Esophagus muscularis mucosa (tissue), 4 donors: Measurements from ENCODE around the gene TMEM131. TPM values are rescaled to one million over a fixed set of nuclear protein-coding genes. Genes with fewer than 3 reads are reported as not detected.
"Not testable (repeated sequence)": the region's sequence is repeated elsewhere in the genome, so short reads cannot be mapped to it uniquely, and the experiment has no call there.

ENCODE experiments used
- DNase-seq: peaks from one replicate; pipeline ENCODE4 v3.0.0-alpha.2; 2017; ENCODE audit errors: extremely low spot score
- H3K27ac ChIP-seq, 4 donors: fragments of 200-600 bp; sonication (generic); replicated peaks in 1 of 4; 1 replicate in 3 of 4; 2 replicates in 1 of 4; pipeline ENCODE4 v1.5.1; 2016 to 2019; ENCODE audit warnings: mild to moderate bottlenecking in 1 of 4
- H3K27me3 ChIP-seq, 4 donors: fragments of 200-600 bp; sonication (generic); one replicate each; pipeline versions ENCODE4 v1.5.1 to v1.6.0; 2016 to 2019
- H3K36me3 ChIP-seq, 4 donors: fragments of 200-600 bp; sonication (generic); one replicate each; pipeline ENCODE4 v1.5.1; 2016 to 2019
- H3K4me1 ChIP-seq, 4 donors: fragments of 200-600 bp; sonication (generic); one replicate each; pipeline ENCODE4 v1.5.1; 2016 to 2019
- H3K4me3 ChIP-seq, 4 donors: fragments of 200-600 bp; sonication (generic); 1 replicate in 2 of 4; 2 replicates in 2 of 4; pipeline ENCODE4 v1.5.1; 2016 to 2019; ENCODE audit warnings: mild to moderate bottlenecking in 4 of 4, moderate library complexity in 1 of 4
- H3K9me3 ChIP-seq, 4 donors: fragments of 200-600 bp; sonication (generic); 1 replicate in 3 of 4; 2 replicates in 1 of 4; pipeline ENCODE4 v1.5.1; 2016 to 2019
- EP300 ChIP-seq: sonication (generic); formaldehyde crosslinking; IDR thresholded peaks from one replicate; pipeline ENCODE4 v1.6.1; 2017; ENCODE audit warnings: antibody characterized with exemption
- POLR2A ChIP-seq: fragments of 450-650 bp; IDR thresholded peaks from one replicate; pipeline ENCODE4 v1.6.1; 2017; ENCODE audit warnings: antibody characterized with exemption, moderate library complexity, mild to moderate bottlenecking, low read depth
- POLR2AphosphoS5 ChIP-seq, 2 donors: sonication (generic); formaldehyde crosslinking; IDR thresholded peaks; one replicate each; pipeline ENCODE4 v1.6.1; 2017; ENCODE audit warnings: antibody characterized with exemption in 2 of 2
- WGBS: methylation state at CpG from one replicate; pipeline ENCODE4 v1.1.5; 2018; 5-methylcytosine and 5-hydroxymethylcytosine counted together
- intact Hi-C: fragments of 100-400 bp; cut with DNase I; formaldehyde crosslinking; loops from one replicate; pipeline ENCODE4 v1.15.1; 2023
- total RNA-seq, 4 donors: library from RNA; depleted of rRNA; stranded (reverse); fragments of >200 nt; gene quantifications; one replicate each; pipeline versions ENCODE4 v1.1.0 to v1.2.1, GENCODE V29; 2016
- TF ChIP-seq, protein P1 (sequence below), 3 experiments: fragments of 200-600 bp in 2 of 3; fragments of 450-650 bp in 1 of 3; sonication (generic) in 2 of 3; IDR thresholded peaks; one replicate each; pipeline ENCODE4 v1.5.1; 2017 to 2019; ENCODE audit warnings: antibody characterized with exemption in 3 of 3, mild to moderate bottlenecking in 2 of 3, moderate library complexity in 1 of 3

The TMEM131 gene
- total RNA-seq, 4 donors from 2014 or later, result 23.9 to 34.1 (median 26.5) TPM

GRCh38 chr2:97880334-97880733 is 115.4 kb downstream of the TMEM131 start:
- DNase-seq, result no peak
- TF ChIP-seq POLR2AphosphoS5 (IDR thresholded peaks at IDR 0.05) (no peak), POLR2A (no peak)
- TF ChIP-seq, protein P1, sequence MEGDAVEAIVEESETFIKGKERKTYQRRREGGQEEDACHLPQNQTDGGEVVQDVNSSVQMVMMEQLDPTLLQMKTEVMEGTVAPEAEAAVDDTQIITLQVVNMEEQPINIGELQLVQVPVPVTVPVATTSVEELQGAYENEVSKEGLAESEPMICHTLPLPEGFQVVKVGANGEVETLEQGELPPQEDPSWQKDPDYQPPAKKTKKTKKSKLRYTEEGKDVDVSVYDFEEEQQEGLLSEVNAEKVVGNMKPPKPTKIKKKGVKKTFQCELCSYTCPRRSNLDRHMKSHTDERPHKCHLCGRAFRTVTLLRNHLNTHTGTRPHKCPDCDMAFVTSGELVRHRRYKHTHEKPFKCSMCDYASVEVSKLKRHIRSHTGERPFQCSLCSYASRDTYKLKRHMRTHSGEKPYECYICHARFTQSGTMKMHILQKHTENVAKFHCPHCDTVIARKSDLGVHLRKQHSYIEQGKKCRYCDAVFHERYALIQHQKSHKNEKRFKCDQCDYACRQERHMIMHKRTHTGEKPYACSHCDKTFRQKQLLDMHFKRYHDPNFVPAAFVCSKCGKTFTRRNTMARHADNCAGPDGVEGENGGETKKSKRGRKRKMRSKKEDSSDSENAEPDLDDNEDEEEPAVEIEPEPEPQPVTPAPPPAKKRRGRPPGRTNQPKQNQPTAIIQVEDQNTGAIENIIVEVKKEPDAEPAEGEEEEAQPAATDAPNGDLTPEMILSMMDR (IDR thresholded peaks at IDR 0.05), result no peak
- peaks cover 0 to 5% (median 0%) of the 10 kb centered on the region in 4 donors for H3K4me1 ChIP-seq
- no peak overlapping the region for H3K4me3 ChIP-seq
- no peaks in the 10 kb centered on the region for H3K27me3 ChIP-seq
- WGBS, result 40% methylated on average over 2 of the region's 2 CpGs
- peaks cover 0 to 2% (median under 1%) of the 10 kb centered on the region in 4 donors for H3K36me3 ChIP-seq
- H3K27ac ChIP-seq, result no peak overlapping the region
- intact Hi-C loops, result no loop called here
- peaks cover 0 to under 1% (median 0%) of the 10 kb centered on the region in 4 donors for H3K9me3 ChIP-seq

GRCh38 chr2:97878865-97879264 is 116.9 kb downstream of the TMEM131 start:
- no peaks in the 10 kb centered on the region for H3K27me3 ChIP-seq
- peaks cover 0 to 5% (median 0%) of the 10 kb centered on the region in 4 donors for H3K4me1 ChIP-seq
- no peaks in the 10 kb centered on the region for H3K9me3 ChIP-seq
- H3K36me3 ChIP-seq, result no peaks in the 10 kb centered on the region
- no peak overlapping the region for H3K4me3 ChIP-seq
- intact Hi-C loops, result no loop called here
- WGBS, result 100% methylated on average over 3 of the region's 3 CpGs
- DNase-seq, result no peak
- no peak overlapping the region for H3K27ac ChIP-seq
- TF ChIP-seq EP300 (no peak), POLR2A (no peak), POLR2AphosphoS5 (IDR thresholded peaks at IDR 0.05) (no peak)
- TF ChIP-seq, protein P1 (IDR thresholded peaks at IDR 0.05), result no peak

DNA sequence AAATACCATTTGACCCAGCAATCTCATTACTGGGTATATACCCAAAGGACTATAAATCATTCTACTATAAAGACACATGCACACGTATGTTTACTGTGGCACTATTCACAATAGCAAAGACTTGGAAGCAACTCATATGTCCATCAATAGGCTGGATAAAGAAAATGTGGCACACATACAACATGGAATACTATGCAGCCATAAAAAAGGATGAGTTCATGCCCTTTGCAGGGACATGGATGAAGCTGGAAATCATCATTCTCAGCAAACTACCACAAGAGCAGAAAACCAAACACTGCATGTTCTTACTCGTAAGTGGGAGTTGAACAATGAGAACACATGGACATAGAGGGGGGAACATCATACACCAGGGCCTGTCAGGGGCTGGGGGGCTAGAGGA is 117.4 kb downstream of the TMEM131 start:
- H3K27me3 ChIP-seq, H3K4me1 ChIP-seq, H3K36me3 ChIP-seq, intact Hi-C loops, H3K27ac ChIP-seq, H3K9me3 ChIP-seq, H3K4me3 ChIP-seq, DNase-seq: not testable (repeated sequence)
- whole genome bisulfite sequencing, result 92% methylated on average over 2 of the region's 2 CpGs

DNA sequence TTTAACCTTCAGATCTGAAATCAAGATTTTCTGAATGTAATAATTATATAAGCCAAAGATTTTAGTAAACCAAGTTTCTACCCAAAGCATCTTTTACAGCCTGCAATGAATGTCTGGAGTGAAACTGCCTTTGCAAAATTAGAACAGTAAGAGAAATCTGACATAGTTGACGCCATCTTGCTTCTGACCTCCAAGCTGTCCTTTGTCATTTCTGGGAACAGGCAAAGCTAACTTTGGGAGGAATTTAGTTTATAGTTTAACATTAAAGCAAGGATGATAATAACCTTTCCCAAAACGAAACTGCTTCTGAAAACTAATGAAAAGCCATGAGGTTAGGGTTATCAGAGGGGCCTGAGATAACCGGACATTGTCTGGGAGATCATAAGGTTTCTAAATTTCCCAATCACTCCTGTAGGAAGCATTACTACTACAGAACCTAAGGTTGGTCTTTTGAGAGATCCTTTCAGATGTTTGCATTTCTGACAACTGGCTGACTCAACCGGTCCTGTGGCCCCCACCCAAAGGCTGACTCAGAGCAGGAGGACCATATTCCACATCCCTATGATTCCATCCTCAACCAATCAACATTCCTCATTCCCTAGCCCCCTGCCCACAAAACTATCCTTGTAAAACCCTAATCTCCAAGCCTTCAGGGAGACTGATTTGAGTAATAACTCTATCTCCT is 124.5 kb downstream of the TMEM131 start:
- no peaks in the 10 kb centered on the region for H3K36me3 ChIP-seq
- no peaks in the 10 kb centered on the region for H3K27me3 ChIP-seq
- peak overlapping the region in 3 of 4 donors; percentile 60 to 64 (median 63) for H3K27ac ChIP-seq
- H3K4me1 ChIP-seq, result peaks cover 35 to 52% (median 42%) of the 10 kb centered on the region in 4 donors
- TF ChIP-seq EP300 (no peak), POLR2A (no peak), POLR2AphosphoS5 (IDR thresholded peaks at IDR 0.05) (no peak)
- TF ChIP-seq, protein P1 (IDR thresholded peaks at IDR 0.05), result no peak
- H3K4me3 ChIP-seq, result no peak overlapping the region
- intact Hi-C loops, result no loop called here
- DNase-seq, result no peak
- H3K9me3 ChIP-seq, result no peaks in the 10 kb centered on the region
- 59% methylated on average over 4 of the region's 4 CpGs for WGBS

DNA sequence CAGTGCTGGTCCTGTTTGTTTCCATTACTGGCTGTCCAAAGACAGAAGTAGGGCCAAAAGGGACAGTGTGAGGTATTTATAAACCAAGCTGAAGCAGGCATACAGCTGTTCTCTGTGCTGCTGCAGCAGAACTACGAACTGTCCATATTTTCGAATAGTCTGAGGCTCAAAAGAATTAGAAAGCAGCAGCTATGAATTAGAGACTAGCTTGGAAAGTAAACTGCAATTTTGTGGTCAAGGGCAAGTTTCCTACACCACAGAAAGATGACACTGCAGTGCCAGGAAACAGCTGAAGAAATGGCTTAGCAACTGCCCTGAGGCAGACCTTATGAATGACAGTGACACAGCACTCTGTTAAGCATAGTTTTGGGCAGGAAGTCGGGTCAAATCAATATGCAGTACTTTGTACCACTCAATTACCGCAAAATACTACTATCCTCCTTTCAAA is 125.3 kb downstream of the TMEM131 start:
- H3K9me3 ChIP-seq, result no peaks in the 10 kb centered on the region
- TF ChIP-seq POLR2AphosphoS5 (IDR thresholded peaks at IDR 0.05), result peak in 1 of 2 donors; percentile 18
- TF ChIP-seq, protein P1 (IDR thresholded peaks at IDR 0.05), result no peak
- no peak for TF ChIP-seq POLR2A
- TF ChIP-seq EP300, result no peak
- intact Hi-C loops, result no loop called here
- peaks cover 35 to 51% (median 42%) of the 10 kb centered on the region in 4 donors for H3K4me1 ChIP-seq
- 31% methylated on average over 4 of the region's 4 CpGs for WGBS
- H3K27ac ChIP-seq, result peak overlapping the region; percentile 60 to 64 (median 62)
- no peaks in the 10 kb centered on the region for H3K36me3 ChIP-seq
- H3K4me3 ChIP-seq, result no peak overlapping the region
- no peaks in the 10 kb centered on the region for H3K27me3 ChIP-seq
- no peak for DNase-seq
